Hepatocyte (in vitro differentiated cells): Measurements from ENCODE around the gene SUPT4H1. TPM values are rescaled to one million over a fixed set of nuclear protein-coding genes. Genes with fewer than 3 reads are reported as not detected.

Experiments
- DNase-seq: peaks from one replicate; pipeline ENCODE4 v3.0.0-alpha.2; 2016; ENCODE audit warnings: low spot score
- H2AFZ ChIP-seq: fragments of 200-600 bp; sonication (generic); 2 replicates; pipeline ENCODE4 v1.6.0; 2016; ENCODE audit warnings: antibody characterized with exemption, mild to moderate bottlenecking
- H3K27ac ChIP-seq: fragments of 200-600 bp; sonication (generic); 2 replicates; pipeline ENCODE4 v1.5.1; 2016; ENCODE audit warnings: mild to moderate bottlenecking
- H3K27me3 ChIP-seq: fragments of 200-600 bp; sonication (generic); 2 replicates; pipeline ENCODE4 v1.6.1; 2016
- H3K36me3 ChIP-seq: fragments of 200-600 bp; sonication (generic); replicated peaks from 2 replicates; pipeline ENCODE4 v1.5.1; 2016; ENCODE audit warnings: low read depth; ENCODE audit not compliant: insufficient read depth
- H3K4me1 ChIP-seq: fragments of 200-600 bp; sonication (generic); 2 replicates; pipeline ENCODE4 v1.5.1; 2016; ENCODE audit warnings: mild to moderate bottlenecking, moderate library complexity; ENCODE audit not compliant: insufficient read depth
- H3K4me2 ChIP-seq: fragments of 200-600 bp; sonication (generic); 2 replicates; pipeline ENCODE4 v1.6.0; 2016
- H3K4me3 ChIP-seq: fragments of 200-600 bp; sonication (generic); 2 replicates; pipeline ENCODE4 v1.5.1; 2016; ENCODE audit warnings: mild to moderate bottlenecking
- H3K79me2 ChIP-seq: fragments of 200-600 bp; sonication (generic); 2 replicates; pipeline ENCODE4 v1.6.0; 2017; ENCODE audit warnings: mild to moderate bottlenecking
- H3K9me2 ChIP-seq: fragments of 200-600 bp; sonication (generic); replicated peaks from 2 replicates; pipeline ENCODE4 v1.6.0; 2017; ENCODE audit warnings: mild to moderate bottlenecking; ENCODE audit not compliant: insufficient read depth
- H3K9me3 ChIP-seq: fragments of 200-600 bp; sonication (generic); 2 replicates; pipeline ENCODE4 v1.5.1; 2016; ENCODE audit warnings: low read depth, mild to moderate bottlenecking
- H4K20me1 ChIP-seq: fragments of 200-600 bp; sonication (generic); 2 replicates; pipeline ENCODE4 v1.6.0; 2016; ENCODE audit warnings: mild to moderate bottlenecking; ENCODE audit not compliant: insufficient read depth, poor library complexity, severe bottlenecking
- EZH2 ChIP-seq: fragments of 200-600 bp; sonication (generic); IDR thresholded peaks from 2 replicates; pipeline ENCODE4 v1.6.1; 2016; ENCODE audit warnings: antibody characterized with exemption, mild to moderate bottlenecking, borderline replicate concordance
- EZH2phosphoT487 ChIP-seq: fragments of 200-600 bp; sonication (generic); IDR thresholded peaks from one replicate; pipeline ENCODE4 v1.6.1; 2018; ENCODE audit warnings: antibody characterized with exemption, mild to moderate bottlenecking, low read depth, moderate library complexity; ENCODE audit not compliant: unreplicated experiment, severe bottlenecking
- WGBS: methylation state at CpG from one replicate; pipeline ENCODE4 v1.1.6; 2016; ENCODE audit warnings: low lambda C conversion rate; ENCODE audit errors: missing lambda C conversion rate; 5-methylcytosine and 5-hydroxymethylcytosine counted together
- polyA plus RNA-seq: library from polyadenylated mRNA; unstranded; fragments of >200 nt; fragmentation: Nextera tagmentation; extraction: Ambion mirVana; gene quantifications from 2 replicates; pipeline ENCODE4 v1.2.1, GENCODE V29; 2016
- total RNA-seq: library from RNA; depleted of rRNA; stranded (reverse); fragments of >200 nt; gene quantifications from 2 replicates; pipeline ENCODE4 v1.2.3, GENCODE V29; 2014
- TF ChIP-seq, protein P1 (sequence below): fragments of 200-600 bp; sonication (generic); IDR thresholded peaks from 2 replicates; pipeline ENCODE4 v1.5.1; 2016; ENCODE audit warnings: antibody characterized with exemption, mild to moderate bottlenecking; ENCODE audit not compliant: poor library complexity

SUPT4H1 gene
- total and polyA plus RNA-seq, 2 experiments from 2014 or later, result 54.5 to 108 TPM

DNA sequence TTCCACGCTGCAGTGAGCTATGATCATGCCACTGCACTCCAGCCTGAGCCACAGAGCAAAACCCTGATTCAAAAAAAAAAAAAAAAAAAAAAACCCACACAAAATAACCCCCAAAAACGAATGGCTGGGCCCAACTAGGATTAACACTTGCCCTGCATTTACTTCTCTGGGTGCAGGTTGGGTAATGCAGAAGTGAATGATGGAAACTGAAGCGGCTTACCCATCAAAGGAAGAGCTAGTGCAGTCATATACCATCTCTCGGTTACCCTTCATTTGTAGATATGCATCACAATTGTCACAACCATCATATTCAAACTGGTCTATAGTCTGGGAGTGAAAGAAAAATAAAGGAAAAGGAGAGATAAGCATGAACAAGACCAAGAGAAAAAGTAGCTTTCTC lies 819 bp downstream of the SUPT4H1 start:
- H3K79me2 ChIP-seq, result peaks cover 26% of the 10 kb centered on the region
- H4K20me1 ChIP-seq, result no peaks in the 10 kb centered on the region
- 82% methylated on average over 4 of the region's 4 CpGs for WGBS
- H2AFZ ChIP-seq, result no peak overlapping the region
- TF ChIP-seq EZH2 (no peak), EZH2phosphoT487 (no peak)
- TF ChIP-seq, protein P1, sequence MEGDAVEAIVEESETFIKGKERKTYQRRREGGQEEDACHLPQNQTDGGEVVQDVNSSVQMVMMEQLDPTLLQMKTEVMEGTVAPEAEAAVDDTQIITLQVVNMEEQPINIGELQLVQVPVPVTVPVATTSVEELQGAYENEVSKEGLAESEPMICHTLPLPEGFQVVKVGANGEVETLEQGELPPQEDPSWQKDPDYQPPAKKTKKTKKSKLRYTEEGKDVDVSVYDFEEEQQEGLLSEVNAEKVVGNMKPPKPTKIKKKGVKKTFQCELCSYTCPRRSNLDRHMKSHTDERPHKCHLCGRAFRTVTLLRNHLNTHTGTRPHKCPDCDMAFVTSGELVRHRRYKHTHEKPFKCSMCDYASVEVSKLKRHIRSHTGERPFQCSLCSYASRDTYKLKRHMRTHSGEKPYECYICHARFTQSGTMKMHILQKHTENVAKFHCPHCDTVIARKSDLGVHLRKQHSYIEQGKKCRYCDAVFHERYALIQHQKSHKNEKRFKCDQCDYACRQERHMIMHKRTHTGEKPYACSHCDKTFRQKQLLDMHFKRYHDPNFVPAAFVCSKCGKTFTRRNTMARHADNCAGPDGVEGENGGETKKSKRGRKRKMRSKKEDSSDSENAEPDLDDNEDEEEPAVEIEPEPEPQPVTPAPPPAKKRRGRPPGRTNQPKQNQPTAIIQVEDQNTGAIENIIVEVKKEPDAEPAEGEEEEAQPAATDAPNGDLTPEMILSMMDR, result no peak
- H3K27me3 ChIP-seq, result no peaks in the 10 kb centered on the region
- H3K9me3 ChIP-seq, result no peaks in the 10 kb centered on the region
- DNase-seq, result no peak
- H3K36me3 ChIP-seq, result no peaks in the 10 kb centered on the region
- H3K27ac ChIP-seq, result peak overlapping the region; percentile 93
- peaks cover 11% of the 10 kb centered on the region for H3K4me1 ChIP-seq
- H3K4me3 ChIP-seq, result peak overlapping the region; percentile 79
- peak overlapping the region; percentile 82 for H3K4me2 ChIP-seq
- no peaks in the 10 kb centered on the region for H3K9me2 ChIP-seq

DNA sequence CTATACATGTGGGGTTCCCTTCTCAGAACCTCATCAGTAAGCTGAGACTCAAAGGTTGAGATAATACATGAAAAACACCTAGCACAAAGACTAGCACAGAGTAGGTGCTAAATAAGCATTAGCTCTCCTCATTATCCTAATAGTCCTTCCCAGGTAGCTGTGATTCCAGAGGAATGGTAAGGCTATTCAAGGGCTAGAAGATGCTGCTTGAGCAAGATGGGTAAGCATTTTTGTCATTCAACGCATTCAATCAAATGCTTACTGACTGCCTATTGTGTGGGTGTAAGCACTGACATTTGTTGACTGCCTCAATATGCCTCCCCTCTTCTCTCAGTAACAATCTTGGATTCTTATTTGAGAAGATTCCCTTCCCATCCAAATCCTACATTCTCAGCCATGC lies 4.0 kb downstream of the SUPT4H1 start:
- no peak overlapping the region for H3K27ac ChIP-seq
- 100% methylated on average over 1 of the region's 1 CpG for WGBS
- no peaks in the 10 kb centered on the region for H3K9me3 ChIP-seq
- H3K4me1 ChIP-seq, result peaks cover 7% of the 10 kb centered on the region
- TF ChIP-seq EZH2, result no peak
- TF ChIP-seq EZH2phosphoT487, result no peak
- TF ChIP-seq, protein P1, result no peak
- no peak overlapping the region for H3K4me3 ChIP-seq
- no peaks in the 10 kb centered on the region for H3K27me3 ChIP-seq
- H3K9me2 ChIP-seq, result no peaks in the 10 kb centered on the region
- no peak overlapping the region for H2AFZ ChIP-seq
- H3K4me2 ChIP-seq, result no peak overlapping the region
- peaks cover 26% of the 10 kb centered on the region for H3K79me2 ChIP-seq
- H3K36me3 ChIP-seq, result no peaks in the 10 kb centered on the region
- no peaks in the 10 kb centered on the region for H4K20me1 ChIP-seq
- no peak for DNase-seq

DNA sequence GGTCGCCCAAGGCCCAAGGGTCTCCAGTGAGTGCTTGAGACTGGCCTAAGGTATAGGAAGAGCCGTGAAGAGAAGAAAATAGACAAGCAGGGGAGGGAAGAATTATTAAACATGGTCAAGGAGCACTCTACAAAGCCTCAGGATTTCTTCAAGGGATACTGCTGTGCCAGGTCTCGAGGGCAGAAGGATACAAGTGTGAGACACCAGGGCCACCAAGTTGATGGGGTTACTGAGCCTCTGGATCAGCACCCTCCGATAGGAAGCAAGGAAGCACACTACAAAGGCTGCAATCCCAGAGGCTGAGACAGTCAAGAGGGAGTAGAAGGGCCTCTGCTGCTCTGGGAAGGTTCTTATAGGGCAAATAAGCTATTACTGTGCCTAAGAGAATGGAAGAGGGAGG lies 6.5 kb downstream of the SUPT4H1 start:
- H3K9me2 ChIP-seq, result no peaks in the 10 kb centered on the region
- TF ChIP-seq EZH2, result no peak
- TF ChIP-seq, protein P1, result no peak
- no peak for TF ChIP-seq EZH2phosphoT487
- H3K4me1 ChIP-seq, result no peaks in the 10 kb centered on the region
- DNase-seq, result no peak
- peaks cover 14% of the 10 kb centered on the region for H3K79me2 ChIP-seq
- 89% methylated on average over 4 of the region's 4 CpGs for WGBS
- no peaks in the 10 kb centered on the region for H4K20me1 ChIP-seq
- no peaks in the 10 kb centered on the region for H3K9me3 ChIP-seq
- H2AFZ ChIP-seq, result no peak overlapping the region
- no peaks in the 10 kb centered on the region for H3K36me3 ChIP-seq
- H3K27ac ChIP-seq, result no peak overlapping the region
- no peaks in the 10 kb centered on the region for H3K27me3 ChIP-seq
- no peak overlapping the region for H3K4me3 ChIP-seq
- H3K4me2 ChIP-seq, result no peak overlapping the region

DNA sequence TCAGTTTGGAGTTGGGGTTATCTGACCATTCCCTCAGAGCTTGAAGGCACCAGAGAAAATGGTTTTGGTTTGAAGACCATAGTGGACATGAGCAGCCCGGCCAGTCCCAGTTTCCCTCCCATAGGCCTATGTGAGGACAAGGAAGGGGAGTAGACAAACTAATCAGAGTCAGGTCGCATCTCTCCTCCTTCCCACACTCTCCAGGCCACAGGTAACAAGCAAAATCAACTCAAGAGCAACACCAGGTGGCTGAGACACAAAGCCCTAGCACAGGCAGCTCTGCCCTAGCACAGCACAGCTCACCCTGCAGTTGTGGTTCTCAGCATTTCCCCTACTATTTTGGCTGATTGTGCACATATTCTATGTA lies 7.2 kb downstream of the SUPT4H1 start:
- DNase-seq, result no peak
- 87% methylated on average over 2 of the region's 2 CpGs for WGBS

More for the DNA sequence above, 7.2 kb downstream of the SUPT4H1 start:
- Histone ChIP-seq H2AFZ (no peak overlapping the region), H3K36me3 (no peaks in the 10 kb centered on the region), H3K4me2 (no peak overlapping the region), H3K4me1 (no peaks in the 10 kb centered on the region), H4K20me1 (no peaks in the 10 kb centered on the region), H3K27me3 (no peaks in the 10 kb centered on the region), H3K79me2 (peaks cover 7% of the 10 kb centered on the region), H3K27ac (no peak overlapping the region), H3K9me3 (no peaks in the 10 kb centered on the region), H3K9me2 (no peaks in the 10 kb centered on the region), H3K4me3 (no peak overlapping the region)
- TF ChIP-seq, protein P1, result no peak
- TF ChIP-seq EZH2phosphoT487, result no peak
- no peak for TF ChIP-seq EZH2
